Measurements from ENCODE around the gene NODAL. TPM values are rescaled to one million over a fixed set of nuclear protein-coding genes. Genes with fewer than 3 reads are reported as not detected.

NODAL gene
- total and polyA plus RNA-seq, 2 experiments from 2014 or later: not detected

GRCh38 chr10:70448236-70448635 lies 6.8 kb upstream of the NODAL start:
- in situ Hi-C loops (cut with MboI): no loop called here
- H3K9me3 ChIP-seq (ENCODE audit: low read depth): no peaks in the 10 kb centered on the region
- no peak overlapping the region for H2AFZ ChIP-seq
- no peaks in the 10 kb centered on the region for H3K9me2 ChIP-seq (ENCODE audit: insufficient read depth)
- no peak overlapping the region for H3K4me2 ChIP-seq (ENCODE audit: unreplicated experiment)
- no peaks in the 10 kb centered on the region for H3K4me1 ChIP-seq (ENCODE audit: insufficient read depth)
- 0 out of 2 replicates have a peak, but pooled peaks cover 3% of the 10 kb centered on the region for H3K27me3 ChIP-seq (replicated peaks; ENCODE audit: insufficient read depth)
- no peaks in the 10 kb centered on the region for H3F3A ChIP-seq (ENCODE audit: insufficient read depth)
- H4K20me1 ChIP-seq (ENCODE audit: insufficient read depth): no peaks in the 10 kb centered on the region
- no peak overlapping the region for H3K4me3 ChIP-seq
- no peaks in the 10 kb centered on the region for H3K36me3 ChIP-seq (ENCODE audit: low read depth)
- no peak overlapping the region for H3K27ac ChIP-seq
- DNase-seq: no peak
- TF ChIP-seq EZH2phosphoT487 (IDR thresholded peaks at IDR 0.05; ENCODE audit: insufficient read depth, low read depth) (no peak), EZH2 (IDR thresholded peaks at IDR 0.05; ENCODE audit: insufficient read depth, poor library complexity, severe bottlenecking) (no peak)
- H3K79me2 ChIP-seq (ENCODE audit: insufficient read depth): no peaks in the 10 kb centered on the region
- 75 to 85% methylated on average over 2 of the region's 2 CpGs for WGBS, 2 experiments (ENCODE audit: low coverage in 1 of 2, low lambda C conversion rate in 2 of 2, missing lambda C conversion rate in 2 of 2)
- H3K9ac ChIP-seq: no peak overlapping the region

GRCh38 chr10:70445718-70446657 lies 4.5 kb upstream of the NODAL start:
- Histone ChIP-seq H3K27ac (no peak overlapping the region), H3K4me2 (ENCODE audit: unreplicated experiment) (no peak overlapping the region), H4K20me1 (ENCODE audit: insufficient read depth) (no peaks in the 10 kb centered on the region), H3K9me3 (ENCODE audit: low read depth) (no peaks in the 10 kb centered on the region), H3K9ac (no peak overlapping the region), H3K4me3 (no peak overlapping the region), H2AFZ (no peak overlapping the region), H3K4me1 (ENCODE audit: insufficient read depth) (no peaks in the 10 kb centered on the region), H3K9me2 (ENCODE audit: insufficient read depth) (no peaks in the 10 kb centered on the region), H3K27me3 (replicated peaks; ENCODE audit: insufficient read depth) (peaks cover 25% of the 10 kb centered on the region), H3K36me3 (ENCODE audit: low read depth) (no peaks in the 10 kb centered on the region), H3K79me2 (ENCODE audit: insufficient read depth) (no peaks in the 10 kb centered on the region), H3F3A (ENCODE audit: insufficient read depth) (no peaks in the 10 kb centered on the region)
- TF ChIP-seq EZH2 (IDR thresholded peaks at IDR 0.05; ENCODE audit: insufficient read depth, poor library complexity, severe bottlenecking) (no peak), EZH2phosphoT487 (IDR thresholded peaks at IDR 0.05; ENCODE audit: insufficient read depth, low read depth) (no peak)
- peak; percentile 36 for DNase-seq
- 57 to 61% methylated on average over 8 of the region's 8 CpGs for WGBS, 2 experiments (ENCODE audit: low coverage in 1 of 2, low lambda C conversion rate in 2 of 2, missing lambda C conversion rate in 2 of 2)
- in situ Hi-C loops (cut with MboI): no loop called here

GRCh38 chr10:70444744-70445143 lies 3.3 kb upstream of the NODAL start:
- in situ Hi-C loops (cut with MboI): no loop called here
- Histone ChIP-seq H3K4me3 (no peak overlapping the region), H3K27me3 (replicated peaks; ENCODE audit: insufficient read depth) (peaks cover 36% of the 10 kb centered on the region)

DNA sequence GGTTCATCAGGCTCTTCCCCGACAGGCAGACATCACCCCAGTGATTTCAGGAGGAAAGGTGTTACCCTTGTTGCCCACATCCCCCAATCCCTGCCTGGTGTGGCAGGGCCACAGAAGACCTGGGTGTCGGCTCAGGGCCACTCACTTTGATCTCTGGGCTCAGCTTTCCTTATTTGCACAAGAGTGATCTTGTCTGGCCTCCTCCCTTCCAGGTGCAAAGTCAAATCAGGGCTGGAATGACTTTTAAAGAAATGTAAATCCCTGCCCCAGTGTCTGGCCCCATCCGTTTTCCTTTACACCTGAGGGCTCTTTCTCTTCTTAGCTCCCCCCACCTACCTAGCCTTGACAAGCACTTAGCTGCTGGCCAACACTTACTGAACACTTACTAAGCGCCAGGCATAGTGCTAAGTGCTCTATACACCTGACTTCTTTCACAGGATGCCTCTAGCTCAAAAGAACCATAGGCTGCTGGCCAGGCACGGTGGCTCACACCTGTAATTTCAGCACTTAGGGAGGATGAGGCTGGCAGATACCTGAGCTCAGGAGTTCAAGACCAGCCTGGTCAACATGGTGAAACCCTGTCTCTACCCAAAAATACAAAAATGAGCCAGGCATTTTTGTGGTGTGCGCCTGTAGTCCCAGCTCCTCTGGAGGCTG lies 979 bp upstream of the NODAL start:
- H3K9me2 ChIP-seq (ENCODE audit: insufficient read depth): no peaks in the 10 kb centered on the region
- H3K4me2 ChIP-seq (ENCODE audit: unreplicated experiment): no peak overlapping the region
- WGBS, 2 experiments (ENCODE audit: low coverage in 1 of 2, low lambda C conversion rate in 2 of 2, missing lambda C conversion rate in 2 of 2): 73 to 79% methylated on average over 6 of the region's 6 CpGs
- H2AFZ ChIP-seq: no peak overlapping the region
- no peaks in the 10 kb centered on the region for H4K20me1 ChIP-seq (ENCODE audit: insufficient read depth)
- H3K4me3 ChIP-seq: no peak overlapping the region
- no peaks in the 10 kb centered on the region for H3F3A ChIP-seq (ENCODE audit: insufficient read depth)
- H3K36me3 ChIP-seq (ENCODE audit: low read depth): no peaks in the 10 kb centered on the region
- H3K79me2 ChIP-seq (ENCODE audit: insufficient read depth): no peaks in the 10 kb centered on the region
- in situ Hi-C loops (cut with MboI): no loop called here
- TF ChIP-seq EZH2 (IDR thresholded peaks at IDR 0.05; ENCODE audit: insufficient read depth, poor library complexity, severe bottlenecking) (no peak), EZH2phosphoT487 (IDR thresholded peaks at IDR 0.05; ENCODE audit: insufficient read depth, low read depth) (no peak)
- H3K27ac ChIP-seq: no peak overlapping the region
- no peaks in the 10 kb centered on the region for H3K4me1 ChIP-seq (ENCODE audit: insufficient read depth)
- peaks cover 49% of the 10 kb centered on the region for H3K27me3 ChIP-seq (replicated peaks; ENCODE audit: insufficient read depth)
- no peak for DNase-seq
- H3K9ac ChIP-seq: no peak overlapping the region
- no peaks in the 10 kb centered on the region for H3K9me3 ChIP-seq (ENCODE audit: low read depth)

More at GRCh38 chr10:70444744-70445143, 3.3 kb upstream of the NODAL start:
- Histone ChIP-seq H4K20me1 (ENCODE audit: insufficient read depth) (no peaks in the 10 kb centered on the region), H3F3A (ENCODE audit: insufficient read depth) (no peaks in the 10 kb centered on the region), H3K36me3 (ENCODE audit: low read depth) (no peaks in the 10 kb centered on the region), H2AFZ (no peak overlapping the region), H3K79me2 (ENCODE audit: insufficient read depth) (no peaks in the 10 kb centered on the region), H3K9me3 (ENCODE audit: low read depth) (no peaks in the 10 kb centered on the region), H3K9ac (no peak overlapping the region), H3K9me2 (ENCODE audit: insufficient read depth) (no peaks in the 10 kb centered on the region), H3K4me2 (ENCODE audit: unreplicated experiment) (no peak overlapping the region), H3K4me1 (ENCODE audit: insufficient read depth) (no peaks in the 10 kb centered on the region), H3K27ac (no peak overlapping the region)
- 86 to 91% methylated on average over 4 of the region's 4 CpGs for WGBS, 2 experiments (ENCODE audit: low coverage in 1 of 2, low lambda C conversion rate in 2 of 2, missing lambda C conversion rate in 2 of 2)
- TF ChIP-seq EZH2phosphoT487 (IDR thresholded peaks at IDR 0.05; ENCODE audit: insufficient read depth, low read depth) (no peak), EZH2 (IDR thresholded peaks at IDR 0.05; ENCODE audit: insufficient read depth, poor library complexity, severe bottlenecking) (no peak)
- DNase-seq: no peak

Measured in GM23248 (cell line).